T-cell (primary cell): ENCODE measurements around the gene CACNA1S. TPM values are rescaled to one million over a fixed set of nuclear protein-coding genes. Genes with fewer than 3 reads are reported as not detected.
A peak's percentile ranks its signal among the peaks of the same experiment; 100 is the strongest.

Source experiments
- ATAC-seq, 4 experiments: fragments of 200-7000 bp in 3 of 4; fragments of 150-1000 bp in 1 of 4; cut with Tn5 transposase; replicated peaks in 1 of 4; 1 replicate in 3 of 4; 2 replicates in 1 of 4; pipeline ENCODE4 v1.10.0; 2021; ENCODE audit warnings: moderate library complexity in 3 of 4, mild to moderate bottlenecking in 2 of 4, moderate number of reproducible peaks in 1 of 4
- CTCF ChIA-PET, 2 donors: fragments of 300-600 bp; sonication (Branson Sonifier 250); formaldehyde crosslinking; loops; one replicate each; lab custom pipeline; 2022; ENCODE audit warnings: antibody characterized with exemption in 2 of 2; lab: Charles Lee
- POLR2A ChIA-PET, 2 donors: fragments of 300-600 bp; sonication (Branson Sonifier 250); formaldehyde crosslinking; loops; one replicate each; lab custom pipeline; 2022; ENCODE audit warnings: antibody characterized with exemption in 2 of 2; lab: Charles Lee
- DNase-seq, 35 experiments: peaks; one replicate each; pipeline versions ENCODE4 v3.0.0 to v3.0.0-alpha.2; 2013 to 2023
- H3K27ac ChIP-seq: one replicate; pipeline ENCODE4 v1.5.1; 2013; ENCODE audit warnings: low read length
- H3K27me3 ChIP-seq, 2 experiments: replicated peaks in 1 of 2; 1 replicate in 1 of 2; 2 replicates in 1 of 2; pipeline versions ENCODE4 v1.6.1 to v1.7.0; 2013; ENCODE audit warnings: low read length in 1 of 2, mixed read lengths in 1 of 2; ENCODE audit not compliant: control insufficient read depth in 2 of 2, insufficient read depth in 2 of 2; ENCODE audit errors: extremely low read depth in 1 of 2
- H3K36me3 ChIP-seq, 2 donors: 1 replicate in 1 of 2; 2 replicates in 1 of 2; pipeline versions ENCODE4 v1.6.1 to v1.7.0; 2013; ENCODE audit warnings: low read length in 1 of 2; ENCODE audit not compliant: control insufficient read depth in 2 of 2, insufficient read depth in 1 of 2; ENCODE audit errors: extremely low read depth in 1 of 2
- H3K4me1 ChIP-seq, 2 experiments: 1 replicate in 1 of 2; 2 replicates in 1 of 2; pipeline versions ENCODE4 v1.6.1 to v1.7.0; 2013; ENCODE audit warnings: low read length in 2 of 2, mixed read lengths in 1 of 2; ENCODE audit not compliant: insufficient read depth in 2 of 2, control insufficient read depth in 1 of 2; ENCODE audit errors: extremely low read depth in 1 of 2
- H3K4me3 ChIP-seq, 2 donors: 1 replicate in 1 of 2; 2 replicates in 1 of 2; pipeline versions ENCODE4 v1.5.1 to v1.7.0; 2013; ENCODE audit warnings: mild to moderate bottlenecking in 2 of 2, low read length in 1 of 2, moderate library complexity in 1 of 2; ENCODE audit not compliant: control insufficient read depth in 1 of 2; ENCODE audit errors: extremely low read depth in 1 of 2
- H3K9me3 ChIP-seq: 2 replicates; pipeline ENCODE4 v1.7.0; 2013
- H3K27ac Mint-ChIP-seq, 2 donors: one replicate each; pipeline ENCODE4 v1.8.0; 2020 to 2021; ENCODE audit warnings: mild to moderate bottlenecking in 2 of 2, mixed read lengths in 2 of 2
- H3K27me3 Mint-ChIP-seq, 2 donors: one replicate each; pipeline ENCODE4 v1.8.0; 2021 to 2022; ENCODE audit warnings: mixed read lengths in 2 of 2
- H3K36me3 Mint-ChIP-seq: one replicate; pipeline ENCODE4 v1.8.0; 2021; ENCODE audit warnings: mixed read lengths
- H3K4me1 Mint-ChIP-seq, 3 donors: one replicate each; pipeline ENCODE4 v1.8.0; 2020 to 2022; ENCODE audit warnings: mixed read lengths in 3 of 3, mild to moderate bottlenecking in 1 of 3
- H3K4me3 Mint-ChIP-seq, 3 donors: one replicate each; pipeline ENCODE4 v1.8.0; 2020 to 2022; ENCODE audit warnings: mild to moderate bottlenecking in 3 of 3, mixed read lengths in 3 of 3, moderate library complexity in 3 of 3
- H3K9me3 Mint-ChIP-seq, 3 donors: one replicate each; pipeline ENCODE4 v1.8.0; 2020 to 2022; ENCODE audit warnings: mixed read lengths in 3 of 3
- WGBS: methylation state at CpG from one replicate; pipeline ENCODE4 v1.1.5; 2013; ENCODE audit warnings: missing lambda C conversion rate; ENCODE audit not compliant: insufficient coverage; 5-methylcytosine and 5-hydroxymethylcytosine counted together
- total RNA-seq, 35 experiments: library from RNA in 6 of 35; stranded (reverse) in 6 of 35; fragments of 120-200 nt in 1 of 35; gene quantifications; one replicate each; pipeline versions ENCODE4 v1.2.1 to v1.2.4 and lab custom pipeline; 2013 to 2026

Gene CACNA1S
- total RNA-seq (not detected), total RNA-seq (lab: John Stamatoyannopoulos, UW) (0 to 0.08 (median 0) reads per million in 29 experiments)
- total RNA-seq (2013): 0.02 TPM

GRCh38 chr1:201112173-201112731 lies at the start of gene CACNA1S:
TSS of gene CACNA1S (minus strand) at chr1:201112426. CDS start at chr1:201112339, 87 bp downstream.
- CTCF ChIA-PET: interaction anchor here in 1 of 2 donors (0.7 kb wide), 1 partner anchor 510 kb away, joined by 3 read pairs; no protein-coding TSS in a partner anchor
- no peak within 1 kb of the TSS for H3K27ac ChIP-seq
- Mint-ChIP-seq H3K27ac (peak within 1 kb of the TSS; percentile 22 to 59), H3K4me1 (peaks cover 0 to 19% (median 14%) of the 10 kb centered on the region in 3 donors), H3K27me3 (no peaks in the 10 kb centered on the region), H3K36me3 (no peaks in the 10 kb centered on the region), H3K9me3 (no peaks in the 10 kb centered on the region), H3K4me3 (peak within 1 kb of the TSS in 2 of 3 donors; percentile 49 to 90)
- peaks cover 0 to 12% of the 10 kb centered on the region in 2 experiments for H3K27me3 ChIP-seq
- no peaks in the 10 kb centered on the region for H3K36me3 ChIP-seq
- WGBS: 90% methylated on average over 4 of the region's 9 CpGs
- ATAC-seq (no peak), DNase-seq (peak in 1 of 35 experiments; percentile 2)
- peaks cover 3 to 18% of the 10 kb centered on the region in 2 experiments for H3K4me1 ChIP-seq
- no peak within 1 kb of the TSS for H3K4me3 ChIP-seq
- H3K9me3 ChIP-seq: no peaks in the 10 kb centered on the region
- POLR2A ChIA-PET: no interaction called here

- Histone ChIP-seq H3K4me3 (no peak overlapping the region), H3K27ac (no peak overlapping the region), H3K4me1 (peaks cover 3 to 19% of the 10 kb centered on the region in 2 experiments), H3K9me3 (no peaks in the 10 kb centered on the region), H3K27me3 (peaks cover 0 to 12% of the 10 kb centered on the region in 2 experiments), H3K36me3 (no peaks in the 10 kb centered on the region)
- ChIA-PET POLR2A (no interaction called here), CTCF (no interaction called here)
- Mint-ChIP-seq H3K9me3 (no peaks in the 10 kb centered on the region), H3K27ac (no peak overlapping the region), H3K27me3 (peaks cover 11 to 27% of the 10 kb centered on the region in 2 donors), H3K36me3 (no peaks in the 10 kb centered on the region), H3K4me3 (no peak overlapping the region), H3K4me1 (peaks cover 15 to 16% (median 15%) of the 10 kb centered on the region in 3 donors)
- ATAC-seq (no peak), DNase-seq (no peak)
- 85% methylated on average over 2 of the region's 2 CpGs for WGBS
Observed at GRCh38 chr1:201157949-201158348, 45.7 kb upstream of the CACNA1S start.

GRCh38 chr1:201156819-201157218 lies 44.6 kb upstream of the CACNA1S start:
- Mint-ChIP-seq H3K4me3 (no peak overlapping the region), H3K36me3 (no peaks in the 10 kb centered on the region), H3K27me3 (peaks cover 11 to 27% of the 10 kb centered on the region in 2 donors), H3K27ac (no peak overlapping the region), H3K4me1 (peaks cover 16 to 23% (median 22%) of the 10 kb centered on the region in 3 donors), H3K9me3 (no peaks in the 10 kb centered on the region)
- POLR2A ChIA-PET: no interaction called here
- peaks cover 3 to 19% of the 10 kb centered on the region in 2 experiments for H3K4me1 ChIP-seq
- DNase-seq: no peak
- peaks cover 0 to 12% of the 10 kb centered on the region in 2 experiments for H3K27me3 ChIP-seq
- no peak overlapping the region for H3K4me3 ChIP-seq
- no peaks in the 10 kb centered on the region for H3K36me3 ChIP-seq
- no peak for ATAC-seq
- CTCF ChIA-PET: interaction anchor here in 1 of 2 donors (2.0 kb wide), 1 partner anchor 14 kb away, joined by 5 read pairs; no protein-coding TSS in a partner anchor
- H3K9me3 ChIP-seq: no peaks in the 10 kb centered on the region
- no peak overlapping the region for H3K27ac ChIP-seq

GRCh38 chr1:201156346-201156745 lies 44.1 kb upstream of the CACNA1S start:
- CTCF ChIA-PET: interaction anchor here in 1 of 2 donors (2.0 kb wide), 1 partner anchor 15 kb away, joined by 5 read pairs; no protein-coding TSS in a partner anchor
- Mint-ChIP-seq H3K36me3 (peaks cover 2% of the 10 kb centered on the region), H3K27ac (no peak overlapping the region), H3K9me3 (no peaks in the 10 kb centered on the region), H3K4me3 (no peak overlapping the region), H3K4me1 (peaks cover 18 to 23% (median 22%) of the 10 kb centered on the region in 3 donors), H3K27me3 (peaks cover 11 to 26% of the 10 kb centered on the region in 2 donors)
- WGBS: 93% methylated on average over 3 of the region's 3 CpGs
- ATAC-seq (no peak), DNase-seq (no peak)
- Histone ChIP-seq H3K27ac (no peak overlapping the region), H3K4me3 (no peak overlapping the region), H3K9me3 (no peaks in the 10 kb centered on the region), H3K27me3 (peaks cover 0 to 12% of the 10 kb centered on the region in 2 experiments), H3K36me3 (peaks cover 0 to 2% of the 10 kb centered on the region in 2 donors), H3K4me1 (peaks cover 3 to 19% of the 10 kb centered on the region in 2 experiments)
- POLR2A ChIA-PET: no interaction called here

- WGBS: no CpG with 5 or more reads among the region's 2 CpGs
- peaks cover 23 to 27% (median 25%) of the 10 kb centered on the region in 3 donors for H3K4me1 Mint-ChIP-seq
- POLR2A ChIA-PET: interaction anchor here in 1 of 2 donors (0.6 kb wide), 1 partner anchor 12 kb away, joined by 3 read pairs; no protein-coding TSS in a partner anchor
- H3K36me3 Mint-ChIP-seq: peaks cover 10% of the 10 kb centered on the region
- no peaks in the 10 kb centered on the region for H3K9me3 ChIP-seq
- ATAC-seq: no peak
- H3K27me3 ChIP-seq: peaks cover 0 to 12% of the 10 kb centered on the region in 2 experiments
- DNase-seq: no peak
- CTCF ChIA-PET: interaction anchor here (0.6 to 2.0 kb wide), 4 partner anchors 10 to 743 kb away, joined by 3 to 5 read pairs (median 4); no protein-coding TSS in a partner anchor
- H3K4me1 ChIP-seq: peaks cover 3 to 19% of the 10 kb centered on the region in 2 experiments
- no peaks in the 10 kb centered on the region for H3K9me3 Mint-ChIP-seq
- H3K27ac Mint-ChIP-seq: no peak overlapping the region
- H3K27me3 Mint-ChIP-seq: peaks cover 11 to 23% of the 10 kb centered on the region in 2 donors
- no peak overlapping the region for H3K4me3 ChIP-seq
- no peak overlapping the region for H3K27ac ChIP-seq
- H3K4me3 Mint-ChIP-seq: peak overlapping the region in 2 of 3 donors; percentile 3 to 6
- peaks cover 0 to 7% of the 10 kb centered on the region in 2 donors for H3K36me3 ChIP-seq
Observed at GRCh38 chr1:201155354-201155753, 43.1 kb upstream of the CACNA1S start.

GRCh38 chr1:201154389-201155165 lies 42.4 kb upstream of the CACNA1S start, which contains the start of gene TMEM9:
TSS of gene TMEM9 (minus strand) at chr1:201154474. CDS start at chr1:201153923, 551 bp downstream.
- ChIA-PET POLR2A (interaction anchor here (0.5 to 0.6 kb wide), 3 partner anchors 13 to 532 kb away, joined by 3 to 8 read pairs (median 3); no protein-coding TSS in a partner anchor), CTCF (interaction anchor here (0.5 to 1.8 kb wide), 8 partner anchors 9 to 743 kb away, joined by 3 to 10 read pairs (median 4); partner anchors contain the start of gene DDX59 (in 1 of the 2))
- Histone ChIP-seq H3K36me3 (peaks cover 0 to 7% of the 10 kb centered on the region in 2 donors), H3K27me3 (peaks cover 0 to 12% of the 10 kb centered on the region in 2 experiments), H3K9me3 (no peaks in the 10 kb centered on the region), H3K27ac (peak within 1 kb of the TSS; percentile 10), H3K4me3 (peak within 1 kb of the TSS; percentile 62 to 76), H3K4me1 (peaks cover 3 to 19% of the 10 kb centered on the region in 2 experiments)
- Mint-ChIP-seq H3K9me3 (no peaks in the 10 kb centered on the region), H3K4me3 (peak within 1 kb of the TSS; percentile 86 to 93 (median 86)), H3K27me3 (peaks cover 8 to 23% of the 10 kb centered on the region in 2 donors), H3K36me3 (peaks cover 11% of the 10 kb centered on the region), H3K4me1 (peaks cover 23 to 27% (median 25%) of the 10 kb centered on the region in 3 donors), H3K27ac (peak within 1 kb of the TSS; percentile 88 to 95)
- WGBS: 7% methylated on average over 20 of the region's 31 CpGs
- DNase-seq (peak; percentile 90 to 99 (median 97)), ATAC-seq (peak; percentile 96 to 98 (median 96))
